Measurements from ENCODE around the gene KCNAB2.

Gene KCNAB2

GRCh38 chr1:6052543-6053205 is 7.0 kb downstream of the KCNAB2 start:
- ChIA-PET POLR2A (no interaction called here), CTCF (interaction anchor here (0.8 to 0.9 kb wide), 2 partner anchors 20 to 39 kb away, joined by 3 read pairs; no protein-coding TSS in a partner anchor)

GRCh38 chr1:6053206-6053546 is 7.5 kb downstream of the KCNAB2 start:
- no peak for DNase-seq
- Histone ChIP-seq H3K27ac (ENCODE audit: insufficient read depth in 1 of 2, low read depth in 1 of 2, low read length in 2 of 2, poor library complexity in 1 of 2, severe bottlenecking in 2 of 2) (no peak overlapping the region), H3K4me1 (ENCODE audit: control extremely low read depth in 1 of 4, control insufficient read depth in 4 of 4, insufficient read depth in 4 of 4, low read length in 3 of 4) (peaks cover 0 to 5% (median 3%) of the 10 kb centered on the region in 4 experiments), H3K9me3 (ENCODE audit: control extremely low read depth in 1 of 5, control insufficient read depth in 4 of 5, insufficient read depth in 2 of 5, low read depth in 1 of 5, low read length in 4 of 5) (no peaks in the 10 kb centered on the region), H3K4me3 (ENCODE audit: control insufficient read depth in 1 of 7, extremely low read depth in 1 of 7, insufficient read depth in 4 of 7, low read depth in 2 of 7, low read length in 6 of 7) (no peak overlapping the region), H3K27me3 (replicated peaks in 2 of 5; ENCODE audit: control insufficient read depth in 4 of 5, insufficient read depth in 5 of 5, low read length in 4 of 5) (no peaks in the 10 kb centered on the region), H3K36me3 (ENCODE audit: control insufficient read depth in 4 of 4, insufficient read depth in 4 of 4, low read length in 3 of 4) (peaks cover 13 to 78% (median 46%) of the 10 kb centered on the region in 4 experiments)
- 94% methylated on average over 8 of the region's 8 CpGs for WGBS (ENCODE audit: insufficient coverage)
- CTCF ChIA-PET = interaction anchor here (0.8 to 0.9 kb wide), 2 partner anchors 20 to 38 kb away, joined by 3 read pairs; no protein-coding TSS in a partner anchor
- POLR2A ChIA-PET = no interaction called here

More at GRCh38 chr1:6052543-6053205, 7.0 kb downstream of the KCNAB2 start:
- H3K36me3 ChIP-seq (ENCODE audit: control insufficient read depth in 4 of 4, insufficient read depth in 4 of 4, low read length in 3 of 4) = peaks cover 13 to 78% (median 48%) of the 10 kb centered on the region in 4 experiments
- peak; percentile 43 to 79 (median 73) for DNase-seq
- peaks cover 0 to 4% (median 2%) of the 10 kb centered on the region in 4 experiments for H3K4me1 ChIP-seq (ENCODE audit: control extremely low read depth in 1 of 4, control insufficient read depth in 4 of 4, insufficient read depth in 4 of 4, low read length in 3 of 4)
- H3K27me3 ChIP-seq (replicated peaks in 2 of 5; ENCODE audit: control insufficient read depth in 4 of 5, insufficient read depth in 5 of 5, low read length in 4 of 5) = no peaks in the 10 kb centered on the region
- H3K9me3 ChIP-seq (ENCODE audit: control extremely low read depth in 1 of 5, control insufficient read depth in 4 of 5, insufficient read depth in 2 of 5, low read depth in 1 of 5, low read length in 4 of 5) = no peaks in the 10 kb centered on the region
- WGBS (ENCODE audit: insufficient coverage) = 76% methylated on average over 14 of the region's 16 CpGs
- no peak overlapping the region for H3K4me3 ChIP-seq (ENCODE audit: control insufficient read depth in 1 of 7, extremely low read depth in 1 of 7, insufficient read depth in 4 of 7, low read depth in 2 of 7, low read length in 6 of 7)
- H3K27ac ChIP-seq (ENCODE audit: insufficient read depth in 1 of 2, low read depth in 1 of 2, low read length in 2 of 2, poor library complexity in 1 of 2, severe bottlenecking in 2 of 2) = no peak overlapping the region

- Histone ChIP-seq H3K27me3 (replicated peaks in 2 of 5; ENCODE audit: control insufficient read depth in 4 of 5, insufficient read depth in 5 of 5, low read length in 4 of 5) (no peaks in the 10 kb centered on the region), H3K27ac (ENCODE audit: insufficient read depth in 1 of 2, low read depth in 1 of 2, low read length in 2 of 2, poor library complexity in 1 of 2, severe bottlenecking in 2 of 2) (no peak overlapping the region), H3K9me3 (ENCODE audit: control extremely low read depth in 1 of 5, control insufficient read depth in 4 of 5, insufficient read depth in 2 of 5, low read depth in 1 of 5, low read length in 4 of 5) (no peaks in the 10 kb centered on the region), H3K36me3 (ENCODE audit: control insufficient read depth in 4 of 4, insufficient read depth in 4 of 4, low read length in 3 of 4) (peaks cover 13 to 77% (median 42%) of the 10 kb centered on the region in 4 experiments), H3K4me3 (ENCODE audit: control insufficient read depth in 1 of 7, extremely low read depth in 1 of 7, insufficient read depth in 4 of 7, low read depth in 2 of 7, low read length in 6 of 7) (no peak overlapping the region), H3K4me1 (ENCODE audit: control extremely low read depth in 1 of 4, control insufficient read depth in 4 of 4, insufficient read depth in 4 of 4, low read length in 3 of 4) (peaks cover 0 to 18% (median 8%) of the 10 kb centered on the region in 4 experiments)
- CTCF ChIA-PET = no interaction called here
- peak in 1 of 3 donors; percentile 9 for DNase-seq
- POLR2A ChIA-PET = no interaction called here
- WGBS (ENCODE audit: insufficient coverage) = 93% methylated on average over 6 of the region's 6 CpGs
Observed at GRCh38 chr1:6054596-6054995, 8.9 kb downstream of the KCNAB2 start.

- peaks cover 3 to 75% (median 40%) of the 10 kb centered on the region in 4 experiments for H3K36me3 ChIP-seq (ENCODE audit: control insufficient read depth in 4 of 4, insufficient read depth in 4 of 4, low read length in 3 of 4)
- no peak for DNase-seq
- H3K4me1 ChIP-seq (ENCODE audit: control extremely low read depth in 1 of 4, control insufficient read depth in 4 of 4, insufficient read depth in 4 of 4, low read length in 3 of 4) = peaks cover 0 to 18% (median 8%) of the 10 kb centered on the region in 4 experiments
- H3K4me3 ChIP-seq (ENCODE audit: control insufficient read depth in 1 of 7, extremely low read depth in 1 of 7, insufficient read depth in 4 of 7, low read depth in 2 of 7, low read length in 6 of 7) = no peak overlapping the region
- H3K27ac ChIP-seq (ENCODE audit: insufficient read depth in 1 of 2, low read depth in 1 of 2, low read length in 2 of 2, poor library complexity in 1 of 2, severe bottlenecking in 2 of 2) = no peak overlapping the region
- H3K9me3 ChIP-seq (ENCODE audit: control extremely low read depth in 1 of 5, control insufficient read depth in 4 of 5, insufficient read depth in 2 of 5, low read depth in 1 of 5, low read length in 4 of 5) = no peaks in the 10 kb centered on the region
- ChIA-PET POLR2A (no interaction called here), CTCF (interaction anchor here (1.0 to 1.3 kb wide), 2 partner anchors 18 to 21 kb away, joined by 3 to 4 read pairs; no protein-coding TSS in a partner anchor)
- no peaks in the 10 kb centered on the region for H3K27me3 ChIP-seq (replicated peaks in 2 of 5; ENCODE audit: control insufficient read depth in 4 of 5, insufficient read depth in 5 of 5, low read length in 4 of 5)
- WGBS (ENCODE audit: insufficient coverage) = 82% methylated on average over 8 of the region's 8 CpGs
Observed at GRCh38 chr1:6056572-6056948, 10.9 kb downstream of the KCNAB2 start.

GRCh38 chr1:6057170-6057845 is 11.6 kb downstream of the KCNAB2 start:
- ChIA-PET POLR2A (interaction anchor here (0.7 kb wide), 1 partner anchor 1413 kb away, joined by 4 read pairs; no protein-coding TSS in a partner anchor), CTCF (interaction anchor here (0.6 to 1.3 kb wide), 3 partner anchors 17 to 22 kb away, joined by 3 to 4 read pairs (median 3); no protein-coding TSS in a partner anchor)
- H3K27ac ChIP-seq (ENCODE audit: insufficient read depth in 1 of 2, low read depth in 1 of 2, low read length in 2 of 2, poor library complexity in 1 of 2, severe bottlenecking in 2 of 2) = no peak overlapping the region
- H3K9me3 ChIP-seq (ENCODE audit: control extremely low read depth in 1 of 5, control insufficient read depth in 4 of 5, insufficient read depth in 2 of 5, low read depth in 1 of 5, low read length in 4 of 5) = no peaks in the 10 kb centered on the region
- 97% methylated on average over 9 of the region's 9 CpGs for WGBS (ENCODE audit: insufficient coverage)
- no peaks in the 10 kb centered on the region for H3K27me3 ChIP-seq (replicated peaks in 2 of 5; ENCODE audit: control insufficient read depth in 4 of 5, insufficient read depth in 5 of 5, low read length in 4 of 5)
- H3K4me1 ChIP-seq (ENCODE audit: control extremely low read depth in 1 of 4, control insufficient read depth in 4 of 4, insufficient read depth in 4 of 4, low read length in 3 of 4) = peaks cover 0 to 18% (median 8%) of the 10 kb centered on the region in 4 experiments
- no peak overlapping the region for H3K4me3 ChIP-seq (ENCODE audit: control insufficient read depth in 1 of 7, extremely low read depth in 1 of 7, insufficient read depth in 4 of 7, low read depth in 2 of 7, low read length in 6 of 7)
- DNase-seq = no peak
- H3K36me3 ChIP-seq (ENCODE audit: control insufficient read depth in 4 of 4, insufficient read depth in 4 of 4, low read length in 3 of 4) = peaks cover 3 to 78% (median 39%) of the 10 kb centered on the region in 4 experiments

- POLR2A ChIA-PET = no interaction called here
Observed at GRCh38 chr1:6059866-6060265, 14.2 kb downstream of the KCNAB2 start.

GRCh38 chr1:6062670-6063069 is 17.0 kb downstream of the KCNAB2 start:
- WGBS (ENCODE audit: insufficient coverage) = no CpG with 5 or more reads among the region's 6 CpGs
- CTCF ChIA-PET = interaction anchor here (1.0 kb wide), 1 partner anchor 43 kb away, joined by 3 read pairs; no protein-coding TSS in a partner anchor
- H3K27me3 ChIP-seq (replicated peaks in 2 of 5; ENCODE audit: control insufficient read depth in 4 of 5, insufficient read depth in 5 of 5, low read length in 4 of 5) = no peaks in the 10 kb centered on the region
- H3K4me1 ChIP-seq (ENCODE audit: control extremely low read depth in 1 of 4, control insufficient read depth in 4 of 4, insufficient read depth in 4 of 4, low read length in 3 of 4) = peaks cover 0 to 18% (median 7%) of the 10 kb centered on the region in 4 experiments
- peaks cover 0 to 86% (median 60%) of the 10 kb centered on the region in 4 experiments for H3K36me3 ChIP-seq (ENCODE audit: control insufficient read depth in 4 of 4, insufficient read depth in 4 of 4, low read length in 3 of 4)
- DNase-seq = no peak
- peaks cover 0 to 3% (median 0%) of the 10 kb centered on the region in 5 experiments for H3K9me3 ChIP-seq (ENCODE audit: control extremely low read depth in 1 of 5, control insufficient read depth in 4 of 5, insufficient read depth in 2 of 5, low read depth in 1 of 5, low read length in 4 of 5)
- no peak overlapping the region for H3K27ac ChIP-seq (ENCODE audit: insufficient read depth in 1 of 2, low read depth in 1 of 2, low read length in 2 of 2, poor library complexity in 1 of 2, severe bottlenecking in 2 of 2)
- POLR2A ChIA-PET = no interaction called here
- no peak overlapping the region for H3K4me3 ChIP-seq (ENCODE audit: control insufficient read depth in 1 of 7, extremely low read depth in 1 of 7, insufficient read depth in 4 of 7, low read depth in 2 of 7, low read length in 6 of 7)

More at GRCh38 chr1:6059866-6060265, 14.2 kb downstream of the KCNAB2 start:
- H3K4me1 ChIP-seq (ENCODE audit: control extremely low read depth in 1 of 4, control insufficient read depth in 4 of 4, insufficient read depth in 4 of 4, low read length in 3 of 4) = peaks cover 0 to 18% (median 8%) of the 10 kb centered on the region in 4 experiments
- peaks cover 0 to 80% (median 39%) of the 10 kb centered on the region in 4 experiments for H3K36me3 ChIP-seq (ENCODE audit: control insufficient read depth in 4 of 4, insufficient read depth in 4 of 4, low read length in 3 of 4)
- DNase-seq = no peak
- 99% methylated on average over 9 of the region's 9 CpGs for WGBS (ENCODE audit: insufficient coverage)
- no peaks in the 10 kb centered on the region for H3K27me3 ChIP-seq (replicated peaks in 2 of 5; ENCODE audit: control insufficient read depth in 4 of 5, insufficient read depth in 5 of 5, low read length in 4 of 5)
- no peak overlapping the region for H3K4me3 ChIP-seq (ENCODE audit: control insufficient read depth in 1 of 7, extremely low read depth in 1 of 7, insufficient read depth in 4 of 7, low read depth in 2 of 7, low read length in 6 of 7)
- H3K27ac ChIP-seq (ENCODE audit: insufficient read depth in 1 of 2, low read depth in 1 of 2, low read length in 2 of 2, poor library complexity in 1 of 2, severe bottlenecking in 2 of 2) = no peak overlapping the region
- peaks cover 0 to 3% (median 0%) of the 10 kb centered on the region in 5 experiments for H3K9me3 ChIP-seq (ENCODE audit: control extremely low read depth in 1 of 5, control insufficient read depth in 4 of 5, insufficient read depth in 2 of 5, low read depth in 1 of 5, low read length in 4 of 5)
- CTCF ChIA-PET = no interaction called here

Measured in common myeloid progenitor, CD34-positive (primary cell).